K562 (cell line): ENCODE results near the gene GNS. TPM values are rescaled to one million over a fixed set of nuclear protein-coding genes. Genes with fewer than 3 reads are reported as not detected.

Experiments used
- CXXC5 ChIP-seq: fragments of 250-450 bp; sonication (Bioruptor Pico); IDR thresholded peaks from 2 replicates; pipeline ENCODE4 v1.8.0; 2022; ENCODE audit warnings: inconsistent platforms, mild to moderate bottlenecking, moderate library complexity
- KLF6 ChIP-seq: fragments of 250-450 bp; sonication (Bioruptor Pico); IDR thresholded peaks from 2 replicates; pipeline ENCODE4 v1.4.0; 2020; ENCODE audit warnings: mild to moderate bottlenecking, moderate library complexity, borderline replicate concordance
- NUFIP1 ChIP-seq: fragments of 450-650 bp; IDR thresholded peaks from 2 replicates; pipeline ENCODE4 v1.6.1; 2018; ENCODE audit not compliant: partially characterized antibody
- ZNF76 ChIP-seq: fragments of 250-450 bp; sonication (Bioruptor Pico); IDR thresholded peaks from 2 replicates; pipeline ENCODE4 v1.4.0; 2020; ENCODE audit warnings: mild to moderate bottlenecking, moderate library complexity, borderline replicate concordance
- polyA plus RNA-seq, 8 experiments: library from polyadenylated mRNA; depleted of rRNA in 4 of 8; stranded (reverse) in 5 of 8; unstranded in 3 of 8; fragments of >200 nt; fragmentation: Nextera tagmentation in 2 of 8; fragmentation: Illumina TruSeq in 1 of 8; extraction: Ambion mirVana in 2 of 8; extraction: Trizol in 1 of 8; gene quantifications; 2 replicates each; pipeline versions ENCODE4 v1.2.1 to v1.2.3, GENCODE V29; 2011 to 2014; ENCODE audit warnings: inconsistent platforms in 1 of 8, missing spikeins in 1 of 8
- total RNA-seq, 7 experiments: library from RNA; depleted of rRNA in 6 of 7; stranded (reverse); fragments of >200 nt in 6 of 7; fragmentation: Illumina TruSeq in 2 of 7; extraction: Trizol in 2 of 7; gene quantifications; 2 replicates each; pipeline versions ENCODE4 v1.2.1 to v1.2.3, GENCODE V29; 2011 to 2021; ENCODE audit warnings: low replicate concordance in 1 of 7
- TF ChIP-seq, protein P1 (sequence below): fragments of 450-650 bp; IDR thresholded peaks from 2 replicates; pipeline ENCODE4 v1.6.1; 2016; ENCODE audit warnings: mild to moderate bottlenecking, moderate library complexity

The GNS gene
- total and polyA plus RNA-seq, 9 of the 15 experiments (the other 6 are each of a cell fraction or from before 2014, with no cell fraction given) = 4.6 to 30.3 (median 18.9) TPM

DNA sequence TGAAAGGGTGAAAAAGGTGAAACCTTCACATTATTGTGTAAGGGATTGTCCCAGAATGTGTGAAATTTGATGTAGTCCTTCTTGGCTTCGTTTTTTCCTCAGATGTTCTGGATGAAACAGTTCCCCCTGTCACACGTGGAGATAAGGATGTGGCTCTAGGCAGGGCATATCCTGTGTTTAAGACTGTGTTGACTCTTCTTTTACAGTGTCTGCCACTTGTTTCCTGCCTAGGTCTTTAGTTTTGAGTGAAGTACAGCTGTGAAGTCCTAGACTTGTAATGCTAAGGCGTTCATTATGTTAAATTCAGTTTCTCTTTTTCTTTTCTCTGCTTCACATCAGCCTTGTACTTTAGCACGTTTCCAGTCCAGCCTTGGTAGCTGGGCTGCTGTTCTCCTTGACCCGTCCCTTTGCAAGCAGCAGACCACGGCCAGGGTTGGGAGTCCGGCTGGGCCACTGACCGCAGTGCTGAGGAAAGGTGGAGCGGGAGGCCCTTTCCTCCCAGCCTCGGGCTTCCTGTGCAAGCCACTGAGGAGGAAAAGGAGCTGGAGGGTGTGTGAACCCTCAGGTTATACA lies 89.8 kb downstream of the GNS start (continued):
- TF ChIP-seq, protein P1, sequence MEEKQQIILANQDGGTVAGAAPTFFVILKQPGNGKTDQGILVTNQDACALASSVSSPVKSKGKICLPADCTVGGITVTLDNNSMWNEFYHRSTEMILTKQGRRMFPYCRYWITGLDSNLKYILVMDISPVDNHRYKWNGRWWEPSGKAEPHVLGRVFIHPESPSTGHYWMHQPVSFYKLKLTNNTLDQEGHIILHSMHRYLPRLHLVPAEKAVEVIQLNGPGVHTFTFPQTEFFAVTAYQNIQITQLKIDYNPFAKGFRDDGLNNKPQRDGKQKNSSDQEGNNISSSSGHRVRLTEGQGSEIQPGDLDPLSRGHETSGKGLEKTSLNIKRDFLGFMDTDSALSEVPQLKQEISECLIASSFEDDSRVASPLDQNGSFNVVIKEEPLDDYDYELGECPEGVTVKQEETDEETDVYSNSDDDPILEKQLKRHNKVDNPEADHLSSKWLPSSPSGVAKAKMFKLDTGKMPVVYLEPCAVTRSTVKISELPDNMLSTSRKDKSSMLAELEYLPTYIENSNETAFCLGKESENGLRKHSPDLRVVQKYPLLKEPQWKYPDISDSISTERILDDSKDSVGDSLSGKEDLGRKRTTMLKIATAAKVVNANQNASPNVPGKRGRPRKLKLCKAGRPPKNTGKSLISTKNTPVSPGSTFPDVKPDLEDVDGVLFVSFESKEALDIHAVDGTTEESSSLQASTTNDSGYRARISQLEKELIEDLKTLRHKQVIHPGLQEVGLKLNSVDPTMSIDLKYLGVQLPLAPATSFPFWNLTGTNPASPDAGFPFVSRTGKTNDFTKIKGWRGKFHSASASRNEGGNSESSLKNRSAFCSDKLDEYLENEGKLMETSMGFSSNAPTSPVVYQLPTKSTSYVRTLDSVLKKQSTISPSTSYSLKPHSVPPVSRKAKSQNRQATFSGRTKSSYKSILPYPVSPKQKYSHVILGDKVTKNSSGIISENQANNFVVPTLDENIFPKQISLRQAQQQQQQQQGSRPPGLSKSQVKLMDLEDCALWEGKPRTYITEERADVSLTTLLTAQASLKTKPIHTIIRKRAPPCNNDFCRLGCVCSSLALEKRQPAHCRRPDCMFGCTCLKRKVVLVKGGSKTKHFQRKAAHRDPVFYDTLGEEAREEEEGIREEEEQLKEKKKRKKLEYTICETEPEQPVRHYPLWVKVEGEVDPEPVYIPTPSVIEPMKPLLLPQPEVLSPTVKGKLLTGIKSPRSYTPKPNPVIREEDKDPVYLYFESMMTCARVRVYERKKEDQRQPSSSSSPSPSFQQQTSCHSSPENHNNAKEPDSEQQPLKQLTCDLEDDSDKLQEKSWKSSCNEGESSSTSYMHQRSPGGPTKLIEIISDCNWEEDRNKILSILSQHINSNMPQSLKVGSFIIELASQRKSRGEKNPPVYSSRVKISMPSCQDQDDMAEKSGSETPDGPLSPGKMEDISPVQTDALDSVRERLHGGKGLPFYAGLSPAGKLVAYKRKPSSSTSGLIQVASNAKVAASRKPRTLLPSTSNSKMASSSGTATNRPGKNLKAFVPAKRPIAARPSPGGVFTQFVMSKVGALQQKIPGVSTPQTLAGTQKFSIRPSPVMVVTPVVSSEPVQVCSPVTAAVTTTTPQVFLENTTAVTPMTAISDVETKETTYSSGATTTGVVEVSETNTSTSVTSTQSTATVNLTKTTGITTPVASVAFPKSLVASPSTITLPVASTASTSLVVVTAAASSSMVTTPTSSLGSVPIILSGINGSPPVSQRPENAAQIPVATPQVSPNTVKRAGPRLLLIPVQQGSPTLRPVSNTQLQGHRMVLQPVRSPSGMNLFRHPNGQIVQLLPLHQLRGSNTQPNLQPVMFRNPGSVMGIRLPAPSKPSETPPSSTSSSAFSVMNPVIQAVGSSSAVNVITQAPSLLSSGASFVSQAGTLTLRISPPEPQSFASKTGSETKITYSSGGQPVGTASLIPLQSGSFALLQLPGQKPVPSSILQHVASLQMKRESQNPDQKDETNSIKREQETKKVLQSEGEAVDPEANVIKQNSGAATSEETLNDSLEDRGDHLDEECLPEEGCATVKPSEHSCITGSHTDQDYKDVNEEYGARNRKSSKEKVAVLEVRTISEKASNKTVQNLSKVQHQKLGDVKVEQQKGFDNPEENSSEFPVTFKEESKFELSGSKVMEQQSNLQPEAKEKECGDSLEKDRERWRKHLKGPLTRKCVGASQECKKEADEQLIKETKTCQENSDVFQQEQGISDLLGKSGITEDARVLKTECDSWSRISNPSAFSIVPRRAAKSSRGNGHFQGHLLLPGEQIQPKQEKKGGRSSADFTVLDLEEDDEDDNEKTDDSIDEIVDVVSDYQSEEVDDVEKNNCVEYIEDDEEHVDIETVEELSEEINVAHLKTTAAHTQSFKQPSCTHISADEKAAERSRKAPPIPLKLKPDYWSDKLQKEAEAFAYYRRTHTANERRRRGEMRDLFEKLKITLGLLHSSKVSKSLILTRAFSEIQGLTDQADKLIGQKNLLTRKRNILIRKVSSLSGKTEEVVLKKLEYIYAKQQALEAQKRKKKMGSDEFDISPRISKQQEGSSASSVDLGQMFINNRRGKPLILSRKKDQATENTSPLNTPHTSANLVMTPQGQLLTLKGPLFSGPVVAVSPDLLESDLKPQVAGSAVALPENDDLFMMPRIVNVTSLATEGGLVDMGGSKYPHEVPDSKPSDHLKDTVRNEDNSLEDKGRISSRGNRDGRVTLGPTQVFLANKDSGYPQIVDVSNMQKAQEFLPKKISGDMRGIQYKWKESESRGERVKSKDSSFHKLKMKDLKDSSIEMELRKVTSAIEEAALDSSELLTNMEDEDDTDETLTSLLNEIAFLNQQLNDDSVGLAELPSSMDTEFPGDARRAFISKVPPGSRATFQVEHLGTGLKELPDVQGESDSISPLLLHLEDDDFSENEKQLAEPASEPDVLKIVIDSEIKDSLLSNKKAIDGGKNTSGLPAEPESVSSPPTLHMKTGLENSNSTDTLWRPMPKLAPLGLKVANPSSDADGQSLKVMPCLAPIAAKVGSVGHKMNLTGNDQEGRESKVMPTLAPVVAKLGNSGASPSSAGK = peak; percentile 95
- TF ChIP-seq CXXC5 (CRISPR knock-in tag) (peak; percentile 49; the same call in 1 of the 2 replicates), ZNF76 (CRISPR knock-in tag) (peak; percentile 73; the same call in 1 of the 2 replicates), KLF6 (no peak; the same call in 1 of the 2 replicates), NUFIP1 (peak; percentile 78)
